Ovary (tissue), 3 donors: Measurements from ENCODE around the gene KLHL35.
"Not testable (repeated sequence)": the region's sequence is repeated elsewhere in the genome, so short reads cannot be mapped to it uniquely, and the experiment has no call there.

ENCODE experiments used
- CTCF ChIP-seq, 3 donors: fragments of 450-650 bp in 2 of 3; fragments of 200-600 bp in 1 of 3; IDR thresholded peaks; one replicate each; pipeline versions ENCODE4 v1.5.1 to v1.8.0; 2016 to 2022; ENCODE audit warnings: antibody characterized with exemption in 3 of 3, mild to moderate bottlenecking in 1 of 3
- POLR2A ChIP-seq: fragments of 450-650 bp; IDR thresholded peaks from one replicate; pipeline ENCODE4 v1.6.1; 2017; ENCODE audit warnings: antibody characterized with exemption, mild to moderate bottlenecking, moderate library complexity
- donor health status: DM: no; HTN: no; CAD: no.

- TF ChIP-seq POLR2A; CTCF (IDR thresholded peaks at IDR 0.05): not testable (repeated sequence)
These were observed 23.0 kb downstream of the KLHL35 start for GRCh38 chr11:75409971-75410370.
